Muscle of arm (tissue), 12 donors: ENCODE measurements around the gene OPRL1. TPM values are rescaled to one million over a fixed set of nuclear protein-coding genes. Genes with fewer than 3 reads are reported as not detected.
A peak's percentile ranks its signal among the peaks of the same experiment; 100 is the strongest.

Source experiments
- DNase-seq: peaks from one replicate; pipeline ENCODE4 v3.0.0-alpha.2; 2013
- polyA plus RNA-seq, 12 donors: library from polyadenylated mRNA; unstranded; fragments of 120-200 nt; gene quantifications; one replicate each; pipeline ENCODE4 v1.2.1, GENCODE V29; 2013; ENCODE audit not compliant: insufficient read length in 12 of 12

OPRL1 gene
- polyA plus RNA-seq, 12 donors: 0.82 to 1.5 (median 1.0) TPM; not detected in 2

- DNase-seq: no peak
Measured at GRCh38 chr20:64041781-64042053, 38.2 kb upstream of the OPRL1 start.

- DNase-seq: no peak
Measured at GRCh38 chr20:64042054-64042781, 37.7 kb upstream of the OPRL1 start.

DNA sequence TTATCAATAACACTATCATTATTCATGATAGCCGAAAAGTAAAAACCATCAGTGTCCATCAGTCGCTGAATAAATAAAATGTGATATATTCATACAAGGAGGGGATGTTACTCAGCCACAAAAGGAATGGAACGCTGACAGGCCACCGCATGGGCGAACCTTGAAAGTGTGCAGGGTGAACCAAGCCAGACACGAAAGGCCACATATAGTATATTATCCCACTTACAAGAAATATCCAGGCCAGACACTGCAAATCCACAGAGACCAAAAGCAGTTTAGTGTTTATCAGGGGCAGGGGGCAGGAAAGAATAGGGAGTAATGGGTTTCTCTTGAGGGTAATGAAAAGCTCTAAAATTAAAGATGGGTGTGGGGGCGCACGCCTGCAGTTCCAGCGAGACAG, 36.1 kb upstream of the OPRL1 start:
- no peak for DNase-seq

DNA sequence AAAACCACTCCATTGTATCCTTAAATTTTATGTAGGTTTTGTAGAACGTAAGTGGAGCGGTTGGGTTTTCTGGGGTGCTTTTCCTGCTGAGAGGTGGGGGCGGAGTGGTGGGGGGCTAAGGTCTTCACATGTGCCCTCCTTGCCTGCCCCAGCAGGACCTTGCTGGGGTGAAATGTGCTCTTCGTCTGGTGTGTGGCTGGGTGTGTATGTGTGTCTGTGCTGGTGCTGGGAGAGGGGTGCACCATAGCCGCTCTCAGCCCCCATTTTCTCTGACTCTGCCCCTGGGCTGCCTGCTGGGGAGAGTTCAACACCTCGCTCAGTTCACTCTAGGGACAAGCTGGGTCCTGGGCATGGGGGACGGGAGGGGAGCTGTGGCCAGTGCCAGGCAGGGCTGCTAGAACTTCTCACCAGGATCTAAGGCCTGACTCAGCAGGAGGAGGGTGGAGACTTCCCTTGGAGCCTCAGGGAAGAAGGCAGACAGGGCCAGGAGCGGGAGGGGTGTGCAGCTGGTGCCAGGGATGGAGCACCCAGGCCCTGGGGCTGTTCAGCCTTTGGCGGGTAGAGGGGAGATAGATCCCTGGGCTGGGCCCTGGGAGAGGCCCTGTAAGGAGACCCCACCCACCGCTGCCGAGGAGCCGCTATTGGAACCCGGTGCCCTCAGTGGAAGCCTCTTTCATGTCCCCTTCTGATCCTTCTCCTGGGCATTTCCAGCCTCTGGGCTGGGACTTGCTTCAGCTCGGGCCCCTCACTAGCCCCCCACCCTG, 35.2 kb upstream of the OPRL1 start:
- no peak for DNase-seq

DNA sequence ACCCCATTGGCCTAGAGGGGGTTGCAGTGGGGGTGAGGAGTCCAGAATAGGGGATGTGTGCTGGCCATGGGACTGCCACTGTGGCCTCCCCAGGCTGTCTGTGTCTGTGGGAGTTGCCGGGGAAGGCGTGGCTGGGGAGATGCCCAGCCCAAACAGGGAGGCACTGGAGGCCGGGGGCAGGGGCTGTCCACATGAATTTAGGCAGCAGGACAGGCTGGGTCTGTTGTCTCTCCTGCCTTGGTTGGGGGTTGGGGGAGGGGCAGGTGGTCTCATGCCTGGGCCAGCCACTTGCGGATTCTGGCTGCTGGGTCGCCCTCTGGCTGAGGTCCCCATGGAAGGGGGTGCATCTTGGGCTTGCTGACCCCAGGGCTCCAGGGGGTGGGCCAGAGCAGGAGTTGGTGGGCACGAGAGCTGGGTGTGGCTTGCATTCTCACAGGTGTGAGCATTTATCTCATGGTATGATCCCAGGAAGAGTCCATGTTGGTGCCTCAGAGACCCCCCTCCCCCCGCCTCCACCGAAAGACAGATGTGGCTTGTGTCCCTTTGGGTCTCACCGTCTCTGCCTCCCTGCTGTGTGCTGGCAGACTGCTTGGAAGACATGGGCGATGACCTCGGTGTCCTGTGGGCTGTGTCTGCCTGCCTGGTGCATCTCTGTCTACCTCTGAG, 34.4 kb upstream of the OPRL1 start:
- no peak for DNase-seq

- DNase-seq: no peak
Measured at GRCh38 chr20:64047046-64047389, 32.9 kb upstream of the OPRL1 start.

DNA sequence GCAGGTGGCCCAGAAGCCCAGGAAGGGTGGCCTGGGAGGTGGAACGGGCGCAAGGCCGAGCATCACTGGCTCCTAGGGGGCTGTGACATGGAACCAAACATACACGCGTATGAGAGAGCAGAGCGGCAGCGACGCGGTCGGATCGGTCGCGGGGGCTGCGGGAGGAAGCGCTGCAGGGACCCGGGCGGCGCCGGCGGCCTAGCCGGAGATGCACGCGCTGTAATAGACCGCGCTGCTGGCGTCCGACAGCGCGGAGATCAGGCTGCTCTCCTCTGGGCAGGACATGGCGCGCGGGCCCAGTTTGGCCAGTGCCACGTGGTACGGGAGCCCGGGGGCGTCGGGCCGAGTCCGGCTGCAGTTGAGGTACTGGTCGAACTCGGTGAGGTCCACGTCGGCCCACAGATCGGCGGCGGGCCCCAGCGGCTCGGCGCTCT, 31.9 kb upstream of the OPRL1 start:
- no peak for DNase-seq

GRCh38 chr20:64048402-64049044, 31.4 kb upstream of the OPRL1 start:
- no peak for DNase-seq

GRCh38 chr20:64049060-64049877, 30.6 kb upstream of the OPRL1 start, which contains the start of gene SOX18:
TSS of gene SOX18 (minus strand) at chr20:64049639. CDS start at chr20:64049516, 123 bp downstream.
- DNase-seq: no peak

GRCh38 chr20:64049878-64050260, 30.0 kb upstream of the OPRL1 start:
- no peak for DNase-seq

- no peak for DNase-seq
Measured at GRCh38 chr20:64050261-64051032, 29.4 kb upstream of the OPRL1 start.

DNA sequence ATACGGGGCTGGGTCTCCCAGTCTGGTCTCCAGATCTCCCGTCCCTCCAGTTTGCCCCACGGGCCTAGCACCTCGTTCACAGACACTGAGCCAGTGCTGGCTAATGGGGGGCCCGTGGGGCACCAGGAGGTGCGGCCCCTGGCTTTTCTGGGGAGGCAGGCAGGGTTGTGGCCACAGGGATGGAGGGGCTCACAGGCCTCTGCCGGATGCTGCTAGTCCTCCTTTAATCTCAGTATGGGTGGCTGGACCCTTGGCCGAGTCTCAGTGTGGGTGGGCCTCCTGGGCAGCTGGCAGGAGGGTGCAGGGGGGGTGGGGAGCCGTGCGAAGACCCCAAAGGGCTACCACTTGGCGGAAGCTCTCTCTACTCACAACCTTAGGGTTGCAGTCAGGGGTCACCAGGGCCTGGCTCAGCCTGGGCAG, 28.8 kb upstream of the OPRL1 start:
- no peak for DNase-seq

DNA sequence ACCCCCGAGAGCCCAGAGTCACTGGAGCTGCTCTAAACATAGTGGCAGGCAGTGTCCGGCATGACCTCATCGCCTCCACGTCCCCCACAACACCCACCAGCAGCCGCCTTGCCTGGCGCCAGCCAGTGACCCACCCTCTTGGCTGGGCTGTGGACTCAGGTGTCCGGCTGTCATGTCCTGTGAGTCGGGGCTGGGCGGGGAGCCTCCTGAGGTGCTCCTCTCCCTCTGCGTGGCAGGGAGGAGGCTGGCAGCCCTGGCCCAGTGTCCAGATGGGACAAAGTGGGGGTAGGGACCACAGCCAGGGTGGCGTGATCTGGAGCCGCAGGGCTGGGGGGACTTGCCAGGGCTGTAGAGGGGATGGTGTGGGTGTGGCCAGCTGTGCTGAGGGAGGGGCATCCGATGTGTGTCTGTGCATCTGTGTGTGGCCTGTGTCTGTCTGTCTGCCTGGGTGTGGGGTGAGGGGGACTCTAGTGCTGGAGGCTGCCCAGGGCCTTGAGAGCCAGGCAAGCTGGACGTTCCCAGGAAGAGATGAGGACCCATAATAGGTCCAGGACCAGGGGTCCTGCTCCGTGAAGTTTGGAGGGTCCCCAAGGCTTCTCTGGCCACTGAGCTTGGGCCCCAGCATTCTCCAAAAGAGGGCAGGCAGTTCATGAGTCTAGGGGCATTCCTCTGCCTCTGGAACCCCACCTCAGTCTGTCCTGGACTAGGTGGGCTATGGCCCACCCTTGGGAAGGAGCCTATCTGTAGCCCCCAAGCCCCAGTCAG, 28.1 kb upstream of the OPRL1 start:
- DNase-seq: no peak

DNA sequence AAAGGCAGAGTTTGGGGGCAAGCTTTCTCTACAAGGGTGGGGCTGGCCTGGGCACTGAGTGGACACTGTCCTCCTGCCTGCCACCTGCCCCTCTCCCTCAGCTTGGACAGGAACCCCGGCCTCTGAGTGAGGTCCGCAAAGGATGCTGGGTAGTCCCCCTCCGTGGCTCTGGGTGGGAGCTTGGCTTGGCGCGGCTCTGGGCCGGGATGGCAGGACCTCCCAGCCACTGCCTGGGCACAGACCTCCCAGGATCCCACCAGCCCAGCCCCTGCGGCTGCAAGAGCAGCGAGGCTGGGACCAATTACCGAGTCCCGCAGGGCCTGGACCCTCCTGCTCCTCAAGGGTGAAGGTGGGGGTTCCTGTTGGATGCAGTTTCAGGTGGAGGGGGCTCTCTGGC, 27.6 kb upstream of the OPRL1 start:
- no peak for DNase-seq

GRCh38 chr20:64052987-64053840, 26.7 kb upstream of the OPRL1 start:
- DNase-seq: no peak

- DNase-seq: peak; percentile 50
Measured at GRCh38 chr20:64053841-64054661, 25.8 kb upstream of the OPRL1 start.

- DNase-seq: no peak
Measured at GRCh38 chr20:64055396-64055892, 24.4 kb upstream of the OPRL1 start.
